ENCODE measurements around the gene DNM3. TPM values are rescaled to one million over a fixed set of nuclear protein-coding genes. Genes with fewer than 3 reads are reported as not detected.

The DNM3 gene
- total RNA-seq, 4 donors from 2014 or later: 2.7 to 3.3 TPM; not detected in 2

GRCh38 chr1:172219966-172220365 lies 378.7 kb downstream of the DNM3 start:
- in situ Hi-C loops (cut with MboI; ENCODE audit: low pct_ligation_motif_present in 1 of 4, low pct_unique_long_range_greater_than_20kb in 1 of 4, low sequenced_read_pairs in 3 of 4) (no loop called here), intact Hi-C loops (cut with DNase I; ENCODE audit: low total_unique reads) (no loop called here)
- DNase-seq: no peak
- 70 to 77% methylated on average over 1 of the region's 1 CpG for WGBS, 2 donors (ENCODE audit: low coverage in 1 of 2)
- no peaks in the 10 kb centered on the region for H3K36me3 ChIP-seq
- no peak overlapping the region for H3K27ac ChIP-seq
- no peaks in the 10 kb centered on the region for H3K9me3 ChIP-seq
- no peaks in the 10 kb centered on the region for H3K4me1 ChIP-seq
- no peaks in the 10 kb centered on the region for H3K27me3 ChIP-seq
- no peak overlapping the region for H3K4me3 ChIP-seq
- no peak for TF ChIP-seq POLR2A (IDR thresholded peaks at IDR 0.05)
- no peak for TF ChIP-seq CTCF (IDR thresholded peaks at IDR 0.05)
- no peak for TF ChIP-seq POLR2AphosphoS5 (IDR thresholded peaks at IDR 0.05)
- no peak for TF ChIP-seq EP300 (IDR thresholded peaks at IDR 0.05; ENCODE audit: low read depth)

GRCh38 chr1:172220376-172220775 lies 379.1 kb downstream of the DNM3 start:
- DNase-seq: no peak
- no peak for TF ChIP-seq CTCF (IDR thresholded peaks at IDR 0.05)
- TF ChIP-seq POLR2AphosphoS5 (IDR thresholded peaks at IDR 0.05): no peak
- TF ChIP-seq POLR2A (IDR thresholded peaks at IDR 0.05): no peak
- no peak for TF ChIP-seq EP300 (IDR thresholded peaks at IDR 0.05; ENCODE audit: low read depth)
- Histone ChIP-seq H3K36me3 (no peaks in the 10 kb centered on the region), H3K9me3 (no peaks in the 10 kb centered on the region), H3K27me3 (no peaks in the 10 kb centered on the region), H3K27ac (no peak overlapping the region), H3K4me3 (no peak overlapping the region), H3K4me1 (no peaks in the 10 kb centered on the region)
- in situ Hi-C loops (cut with MboI; ENCODE audit: low pct_ligation_motif_present in 1 of 4, low pct_unique_long_range_greater_than_20kb in 1 of 4, low sequenced_read_pairs in 3 of 4) (no loop called here), intact Hi-C loops (cut with DNase I; ENCODE audit: low total_unique reads) (no loop called here)
- WGBS, 2 donors (ENCODE audit: low coverage in 1 of 2): 85 to 87% methylated on average over 2 of the region's 2 CpGs

GRCh38 chr1:172221436-172221835 lies 380.1 kb downstream of the DNM3 start:
- intact Hi-C loops (cut with DNase I; ENCODE audit: low total_unique reads) (no loop called here), in situ Hi-C loops (cut with MboI; ENCODE audit: low pct_ligation_motif_present in 1 of 4, low pct_unique_long_range_greater_than_20kb in 1 of 4, low sequenced_read_pairs in 3 of 4) (no loop called here)
- Histone ChIP-seq H3K36me3 (no peaks in the 10 kb centered on the region), H3K4me3 (no peak overlapping the region), H3K9me3 (no peaks in the 10 kb centered on the region), H3K27me3 (no peaks in the 10 kb centered on the region), H3K4me1 (no peaks in the 10 kb centered on the region), H3K27ac (no peak overlapping the region)
- DNase-seq: no peak
- TF ChIP-seq EP300 (IDR thresholded peaks at IDR 0.05; ENCODE audit: low read depth): no peak
- TF ChIP-seq POLR2A (IDR thresholded peaks at IDR 0.05): no peak
- TF ChIP-seq POLR2AphosphoS5 (IDR thresholded peaks at IDR 0.05): no peak
- TF ChIP-seq CTCF (IDR thresholded peaks at IDR 0.05): no peak
- 93 to 100% methylated on average over 2 of the region's 2 CpGs for WGBS, 2 donors (ENCODE audit: low coverage in 1 of 2)

- intact Hi-C loops (cut with DNase I; ENCODE audit: low total_unique reads) (no loop called here), in situ Hi-C loops (cut with MboI; ENCODE audit: low pct_ligation_motif_present in 1 of 4, low pct_unique_long_range_greater_than_20kb in 1 of 4, low sequenced_read_pairs in 3 of 4) (no loop called here)
- Histone ChIP-seq H3K4me3 (no peak overlapping the region), H3K4me1 (no peaks in the 10 kb centered on the region), H3K9me3 (no peaks in the 10 kb centered on the region), H3K36me3 (no peaks in the 10 kb centered on the region), H3K27me3 (no peaks in the 10 kb centered on the region), H3K27ac (no peak overlapping the region)
- no peak for DNase-seq
- 96 to 100% methylated on average over 3 of the region's 3 CpGs for WGBS, 2 donors (ENCODE audit: low coverage in 1 of 2)
- no peak for TF ChIP-seq POLR2AphosphoS5 (IDR thresholded peaks at IDR 0.05)
- no peak for TF ChIP-seq EP300 (IDR thresholded peaks at IDR 0.05; ENCODE audit: low read depth)
- no peak for TF ChIP-seq POLR2A (IDR thresholded peaks at IDR 0.05)
- no peak for TF ChIP-seq CTCF (IDR thresholded peaks at IDR 0.05)
Observed at GRCh38 chr1:172224871-172225270, 383.6 kb downstream of the DNM3 start.
